HUDEP-2 (cell line): ENCODE data around the gene EIF5B.
A peak's percentile ranks its signal among the peaks of the same experiment; 100 is the strongest.
"Not testable (repeated sequence)": the region's sequence is repeated elsewhere in the genome, so short reads cannot be mapped to it uniquely, and the experiment has no call there.

Experiments
- DNase-seq, 76 experiments: peaks; one replicate each; lab custom pipeline; 2025; ENCODE audit not compliant: unreplicated experiment in 76 of 76; lab: John Stamatoyannopoulos, UW

EIF5B gene

GRCh38 chr2:99337113-99338028 is at the start of gene EIF5B:
EIF5B (plus strand) TSS chr2:99337389; CDS start chr2:99337555, 166 bp downstream.
- DNase-seq, result peak; percentile 35 to 95 (median 90)

- DNase-seq, result no peak
Observed at GRCh38 chr2:99297994-99298393, 39.2 kb upstream of the EIF5B start.

GRCh38 chr2:99299580-99299979 is 37.6 kb upstream of the EIF5B start:
- DNase-seq, result no peak

- not testable (repeated sequence) for DNase-seq
Observed at GRCh38 chr2:99301097-99301496, 36.1 kb upstream of the EIF5B start, which contains the start of gene LYG1. LYG1 (minus strand) TSS chr2:99301197; CDS start chr2:99295670, 5,527 bp downstream.

- no peak for DNase-seq
Observed at GRCh38 chr2:99317161-99317872, 19.9 kb upstream of the EIF5B start.

GRCh38 chr2:99317873-99318200 is 19.4 kb upstream of the EIF5B start:
- DNase-seq, result not testable (repeated sequence)

- no peak for DNase-seq
Observed at GRCh38 chr2:99325384-99325783, 11.8 kb upstream of the EIF5B start.

- peak; percentile 67 to 99 (median 97) for DNase-seq
Observed at GRCh38 chr2:99335911-99336803, 1.0 kb upstream of the EIF5B start, which contains the start of gene TXNDC9. TXNDC9 (minus strand) TSS chr2:99336333; CDS start chr2:99333210, 3,123 bp downstream.

GRCh38 chr2:99336804-99337112 is 431 bp upstream of the EIF5B start:
- DNase-seq, result peak in 8 of 76 experiments; percentile 26 to 65 (median 48)

GRCh38 chr2:99338029-99338585 is 918 bp downstream of the EIF5B start:
- peak in 5 of 76 experiments; percentile 4 to 49 (median 15) for DNase-seq

- DNase-seq, result no peak
Observed at GRCh38 chr2:99340669-99341236, 3.6 kb downstream of the EIF5B start.

- no peak for DNase-seq
Observed at GRCh38 chr2:99342536-99342935, 5.3 kb downstream of the EIF5B start.

GRCh38 chr2:99345446-99345845 is 8.3 kb downstream of the EIF5B start:
- DNase-seq, result not testable (repeated sequence)

GRCh38 chr2:99346218-99346617 is 9.0 kb downstream of the EIF5B start:
- no peak for DNase-seq

- DNase-seq, result no peak
Observed at GRCh38 chr2:99348173-99348572, 11.0 kb downstream of the EIF5B start.

GRCh38 chr2:99350194-99350593 is 13.0 kb downstream of the EIF5B start:
- no peak for DNase-seq

GRCh38 chr2:99354070-99354469 is 16.9 kb downstream of the EIF5B start:
- DNase-seq, result no peak

- not testable (repeated sequence) for DNase-seq
Observed at GRCh38 chr2:99354825-99355224, 17.6 kb downstream of the EIF5B start.

GRCh38 chr2:99356853-99357252 is 19.7 kb downstream of the EIF5B start:
- DNase-seq, result no peak

- no peak for DNase-seq
Observed at GRCh38 chr2:99365661-99366060, 28.5 kb downstream of the EIF5B start.
